Melanocyte of skin (primary cell): Measurements from ENCODE around the gene LNPEP. TPM values are rescaled to one million over a fixed set of nuclear protein-coding genes. Genes with fewer than 3 reads are reported as not detected.

ENCODE experiments used
- small RNA-seq, 2 donors: library from RNA; depleted of rRNA; stranded (forward); fragments of <200 nt; gene quantifications; one replicate each; pipeline ENCODE3, GENCODE V24; 2012
- total RNA-seq, 2 donors: library from RNA; depleted of rRNA; stranded (reverse); fragments of >200 nt; gene quantifications; 2 replicates each; pipeline ENCODE4 v1.2.3, GENCODE V29; 2012

LNPEP gene
- total RNA-seq: 10 to 100 TPM; 31.3 to 47.3 TPM

GRCh38 chr5:96935559-96936430 is at the start of gene LNPEP:
TSS of gene LNPEP (plus strand) at chr5:96936080. CDS start at chr5:96936156, 76 bp downstream.

Small RNA genes within 50 kb of the gene (small RNA-seq; reads per million reads assigned to genes)
- 0 reads per million in 2 donors for gene RF00019

Other genes with a start within 250 kb of the LNPEP start
- 10 to 100 TPM; 41.6 to 54.6 TPM for gene ERAP1, start 128.1 kb upstream of the LNPEP start, total RNA-seq
- 1 to 10 TPM; 4.1 to 7.0 TPM for gene ERAP2, start 59.6 kb upstream of the LNPEP start, total RNA-seq
- gene LIX1, start 206.5 kb downstream of the LNPEP start, total RNA-seq: under 1 TPM in 1 of 2 donors, not detected in 1; under 0.01 TPM
- gene RIOK2, start 247.2 kb downstream of the LNPEP start, total RNA-seq: 10 to 100 TPM; 18.6 to 22.6 TPM